RWPE2 (cell line): ENCODE data around the gene STOML3.

Experiments
- ATAC-seq: fragments of 200-7000 bp; cut with Tn5 transposase; 3 replicates; pipeline ENCODE4 v1.9.1; 2021; ENCODE audit warnings: low read depth
- DNase-seq: peaks from one replicate; pipeline ENCODE4 v3.0.0-alpha.2; 2020; ENCODE audit warnings: low spot score
- H3K27ac ChIP-seq: fragments of 450-650 bp; 2 replicates; pipeline ENCODE4 v1.5.1; 2017; ENCODE audit warnings: mild to moderate bottlenecking; ENCODE audit not compliant: poor library complexity, severe bottlenecking
- H3K27me3 ChIP-seq: fragments of 250-450 bp; sonication (Bioruptor Pico); 2 replicates; pipeline ENCODE4 v1.5.1; 2021; ENCODE audit warnings: mild to moderate bottlenecking, moderate library complexity; ENCODE audit not compliant: insufficient read depth, poor library complexity, severe bottlenecking
- H3K36me3 ChIP-seq: fragments of 250-450 bp; sonication (Bioruptor Pico); 2 replicates; pipeline ENCODE4 v1.5.1; 2020; ENCODE audit warnings: low read depth, mild to moderate bottlenecking, moderate library complexity
- H3K4me1 ChIP-seq: fragments of 250-450 bp; sonication (Bioruptor Pico); 2 replicates; pipeline ENCODE4 v1.5.1; 2021; ENCODE audit warnings: mild to moderate bottlenecking, moderate library complexity; ENCODE audit not compliant: insufficient read depth, poor library complexity, severe bottlenecking
- H3K4me3 ChIP-seq: fragments of 250-450 bp; sonication (Bioruptor Pico); 2 replicates; pipeline ENCODE4 v1.5.1; 2021; ENCODE audit warnings: mild to moderate bottlenecking, moderate library complexity; ENCODE audit not compliant: severe bottlenecking
- H3K9me3 ChIP-seq: fragments of 250-450 bp; sonication (Bioruptor Pico); 2 replicates; pipeline ENCODE4 v1.5.1; 2021; ENCODE audit warnings: mild to moderate bottlenecking, moderate library complexity; ENCODE audit not compliant: severe bottlenecking
- CTCF ChIP-seq: fragments of 450-650 bp; IDR thresholded peaks from one replicate; pipeline ENCODE4 v1.5.1; 2017; ENCODE audit warnings: mild to moderate bottlenecking, moderate library complexity; ENCODE audit not compliant: poor library complexity, severe bottlenecking

The STOML3 gene

GRCh38 chr13:38979891-38980749, 10.5 kb downstream of the STOML3 start:
- H3K27ac ChIP-seq: no peak overlapping the region
- H3K9me3 ChIP-seq: no peaks in the 10 kb centered on the region
- no peaks in the 10 kb centered on the region for H3K4me1 ChIP-seq
- ATAC-seq (no peak), DNase-seq (no peak)
- H3K27me3 ChIP-seq: no peaks in the 10 kb centered on the region
- H3K4me3 ChIP-seq: no peak overlapping the region
- no peak for TF ChIP-seq CTCF
- H3K36me3 ChIP-seq: no peaks in the 10 kb centered on the region

- H3K27ac ChIP-seq: no peak overlapping the region
- no peaks in the 10 kb centered on the region for H3K9me3 ChIP-seq
- no peaks in the 10 kb centered on the region for H3K4me1 ChIP-seq
- no peaks in the 10 kb centered on the region for H3K27me3 ChIP-seq
- ATAC-seq: no peak
- no peak overlapping the region for H3K4me3 ChIP-seq
- DNase-seq: no peak
- no peaks in the 10 kb centered on the region for H3K36me3 ChIP-seq
- peak; percentile 14 for TF ChIP-seq CTCF
Observed at GRCh38 chr13:38970380-38971051, 20.1 kb downstream of the STOML3 start.

- no peaks in the 10 kb centered on the region for H3K36me3 ChIP-seq
- no peak overlapping the region for H3K27ac ChIP-seq
- no peak for DNase-seq
- H3K4me1 ChIP-seq: no peaks in the 10 kb centered on the region
- H3K27me3 ChIP-seq: no peaks in the 10 kb centered on the region
- no peak for TF ChIP-seq CTCF
- ATAC-seq: no peak
- no peak overlapping the region for H3K4me3 ChIP-seq
- no peaks in the 10 kb centered on the region for H3K9me3 ChIP-seq
Observed at GRCh38 chr13:38969187-38969586, 21.4 kb downstream of the STOML3 start.

GRCh38 chr13:38967446-38967845, 23.2 kb downstream of the STOML3 start:
- no peak for DNase-seq
- Histone ChIP-seq H3K27me3 (no peaks in the 10 kb centered on the region), H3K36me3 (no peaks in the 10 kb centered on the region), H3K9me3 (no peaks in the 10 kb centered on the region), H3K27ac (no peak overlapping the region), H3K4me3 (no peak overlapping the region), H3K4me1 (no peaks in the 10 kb centered on the region)
- TF ChIP-seq CTCF: no peak
- no peak for ATAC-seq

- H3K27me3 ChIP-seq: no peaks in the 10 kb centered on the region
- no peak for DNase-seq
- no peaks in the 10 kb centered on the region for H3K9me3 ChIP-seq
- ATAC-seq: no peak
- H3K36me3 ChIP-seq: no peaks in the 10 kb centered on the region
- no peak for TF ChIP-seq CTCF
- H3K4me3 ChIP-seq: no peak overlapping the region
- no peaks in the 10 kb centered on the region for H3K4me1 ChIP-seq
- no peak overlapping the region for H3K27ac ChIP-seq
Observed at GRCh38 chr13:38965281-38965680, 25.4 kb downstream of the STOML3 start.
